ENCODE measurements around the gene TAS2R38.

- no peak for TF ChIP-seq EZH2 (IDR thresholded peaks at IDR 0.05; ENCODE audit: borderline replicate concordance, low read length)
- TF ChIP-seq CTCF (IDR thresholded peaks at IDR 0.05; ENCODE audit: low read length), result no peak
These were observed 21.1 kb downstream of the TAS2R38 start for GRCh38 chr7:141952461-141952860.
